MM.1S (cell line): Measurements from ENCODE around the gene TRIML1.

Experiments
- DNase-seq: peaks from one replicate; pipeline ENCODE4 v3.0.0-alpha.2; 2015
- H2AFZ ChIP-seq: fragments of 300-600 bp; sonication (generic); 2 replicates; pipeline ENCODE4 v1.6.0; 2016; ENCODE audit warnings: antibody characterized with exemption, low read length
- H3F3A ChIP-seq: fragments of 300-600 bp; sonication (generic); 2 replicates; pipeline ENCODE4 v1.6.1; 2016; ENCODE audit warnings: mild to moderate bottlenecking, antibody characterized with exemption, low read length, moderate library complexity, mixed read lengths; ENCODE audit not compliant: insufficient read depth
- H3K27ac ChIP-seq: fragments of 300-600 bp; sonication (generic); 2 replicates; pipeline ENCODE4 v1.5.1; 2016; ENCODE audit warnings: mild to moderate bottlenecking, low read length
- H3K27me3 ChIP-seq: fragments of 300-600 bp; sonication (generic); replicated peaks from 2 replicates; pipeline ENCODE4 v1.6.0; 2016; ENCODE audit warnings: low read length; ENCODE audit not compliant: insufficient read depth
- H3K36me3 ChIP-seq: fragments of 300-600 bp; sonication (generic); replicated peaks from 2 replicates; pipeline ENCODE4 v1.6.1; 2016; ENCODE audit warnings: mild to moderate bottlenecking, low read length, mixed read lengths; ENCODE audit not compliant: insufficient read depth
- H3K4me1 ChIP-seq: fragments of 300-600 bp; sonication (generic); 2 replicates; pipeline ENCODE4 v1.6.1; 2016; ENCODE audit warnings: low read length, mixed read lengths
- H3K4me2 ChIP-seq: fragments of 300-600 bp; sonication (generic); 2 replicates; pipeline ENCODE4 v1.6.0; 2016; ENCODE audit warnings: low read depth, low read length
- H3K4me3 ChIP-seq: fragments of 300-600 bp; sonication (generic); 2 replicates; pipeline ENCODE4 v1.5.1; 2016; ENCODE audit warnings: low read length, mixed read lengths
- H3K79me2 ChIP-seq: fragments of 300-600 bp; sonication (generic); 2 replicates; pipeline ENCODE4 v1.6.1; 2016; ENCODE audit warnings: mixed run types, low read length, mixed read lengths
- H3K9ac ChIP-seq: fragments of 300-600 bp; sonication (generic); 2 replicates; pipeline ENCODE4 v1.6.1; 2016; ENCODE audit warnings: low read length, mixed read lengths
- H3K9me2 ChIP-seq: fragments of 300-600 bp; sonication (generic); replicated peaks from 2 replicates; pipeline ENCODE4 v1.6.1; 2016; ENCODE audit warnings: mild to moderate bottlenecking, low read length, mixed read lengths; ENCODE audit not compliant: insufficient read depth
- H3K9me3 ChIP-seq: fragments of 300-600 bp; sonication (generic); replicated peaks from 2 replicates; pipeline ENCODE4 v1.6.1; 2016; ENCODE audit warnings: mild to moderate bottlenecking, low read length, mixed read lengths; ENCODE audit not compliant: insufficient read depth
- H4K20me1 ChIP-seq: fragments of 300-600 bp; sonication (generic); 2 replicates; pipeline ENCODE4 v1.6.1; 2016; ENCODE audit warnings: mild to moderate bottlenecking, low read length, moderate library complexity, mixed read lengths; ENCODE audit not compliant: insufficient read depth
- EZH2 ChIP-seq: fragments of 300-600 bp; sonication (generic); optimal IDR thresholded peaks from 2 replicates; pipeline ENCODE3; 2017; ENCODE audit warnings: low read depth, mild to moderate bottlenecking, antibody characterized with exemption, low read length, mixed read lengths
- EZH2phosphoT487 ChIP-seq: fragments of 300-600 bp; sonication (generic); IDR thresholded peaks from 2 replicates; pipeline ENCODE4 v1.6.1; 2018; ENCODE audit warnings: antibody characterized with exemption, low read length
- TF ChIP-seq, protein P1 (sequence below): fragments of 300-600 bp; sonication (generic); IDR thresholded peaks from 2 replicates; pipeline ENCODE4 v1.5.1; 2016; ENCODE audit warnings: antibody characterized with exemption, low read length, mixed read lengths

The TRIML1 gene

DNA sequence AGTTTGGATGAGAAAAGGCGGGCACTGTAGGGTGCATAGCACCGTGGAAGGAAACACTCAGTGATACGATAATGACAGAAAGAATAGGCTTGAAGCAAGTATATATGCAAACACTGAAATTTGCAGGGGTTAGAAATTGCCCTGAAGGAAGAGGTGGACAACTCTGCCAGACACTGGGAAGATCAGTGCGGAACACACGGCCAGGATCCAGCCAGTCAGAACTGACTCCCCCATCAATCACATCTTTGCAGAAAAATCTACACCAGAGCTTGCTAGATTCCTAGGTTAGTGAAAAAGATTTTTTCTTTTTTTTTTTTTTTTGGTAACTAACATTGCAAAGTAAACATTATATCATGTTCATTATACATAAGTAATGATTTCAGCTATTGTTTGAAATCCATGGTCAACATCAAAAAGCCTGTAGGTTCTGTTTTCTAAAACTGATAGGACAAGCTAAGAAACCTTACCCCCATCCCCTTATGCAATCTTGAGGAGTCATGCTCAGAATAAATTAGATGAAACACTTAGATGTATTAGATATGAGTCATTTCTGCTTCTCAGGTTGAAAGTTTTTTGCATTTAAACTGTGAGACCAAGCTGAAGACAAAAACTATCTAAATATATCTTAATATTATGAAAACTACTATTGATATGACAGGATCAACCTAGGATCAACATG is 38.9 kb downstream of the TRIML1 start:
- Histone ChIP-seq H3K36me3 (no peaks in the 10 kb centered on the region), H3K4me2 (no peak overlapping the region), H3K79me2 (no peaks in the 10 kb centered on the region), H4K20me1 (no peaks in the 10 kb centered on the region), H2AFZ (no peak overlapping the region), H3K9ac (no peak overlapping the region), H3K9me2 (no peaks in the 10 kb centered on the region), H3K4me1 (no peaks in the 10 kb centered on the region), H3K27me3 (no peaks in the 10 kb centered on the region), H3F3A (no peaks in the 10 kb centered on the region), H3K9me3 (no peaks in the 10 kb centered on the region), H3K4me3 (no peak overlapping the region), H3K27ac (no peak overlapping the region)
- TF ChIP-seq EZH2phosphoT487 (no peak), EZH2 (no peak)
- TF ChIP-seq, protein P1, sequence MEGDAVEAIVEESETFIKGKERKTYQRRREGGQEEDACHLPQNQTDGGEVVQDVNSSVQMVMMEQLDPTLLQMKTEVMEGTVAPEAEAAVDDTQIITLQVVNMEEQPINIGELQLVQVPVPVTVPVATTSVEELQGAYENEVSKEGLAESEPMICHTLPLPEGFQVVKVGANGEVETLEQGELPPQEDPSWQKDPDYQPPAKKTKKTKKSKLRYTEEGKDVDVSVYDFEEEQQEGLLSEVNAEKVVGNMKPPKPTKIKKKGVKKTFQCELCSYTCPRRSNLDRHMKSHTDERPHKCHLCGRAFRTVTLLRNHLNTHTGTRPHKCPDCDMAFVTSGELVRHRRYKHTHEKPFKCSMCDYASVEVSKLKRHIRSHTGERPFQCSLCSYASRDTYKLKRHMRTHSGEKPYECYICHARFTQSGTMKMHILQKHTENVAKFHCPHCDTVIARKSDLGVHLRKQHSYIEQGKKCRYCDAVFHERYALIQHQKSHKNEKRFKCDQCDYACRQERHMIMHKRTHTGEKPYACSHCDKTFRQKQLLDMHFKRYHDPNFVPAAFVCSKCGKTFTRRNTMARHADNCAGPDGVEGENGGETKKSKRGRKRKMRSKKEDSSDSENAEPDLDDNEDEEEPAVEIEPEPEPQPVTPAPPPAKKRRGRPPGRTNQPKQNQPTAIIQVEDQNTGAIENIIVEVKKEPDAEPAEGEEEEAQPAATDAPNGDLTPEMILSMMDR = no peak
- no peak for DNase-seq

DNA sequence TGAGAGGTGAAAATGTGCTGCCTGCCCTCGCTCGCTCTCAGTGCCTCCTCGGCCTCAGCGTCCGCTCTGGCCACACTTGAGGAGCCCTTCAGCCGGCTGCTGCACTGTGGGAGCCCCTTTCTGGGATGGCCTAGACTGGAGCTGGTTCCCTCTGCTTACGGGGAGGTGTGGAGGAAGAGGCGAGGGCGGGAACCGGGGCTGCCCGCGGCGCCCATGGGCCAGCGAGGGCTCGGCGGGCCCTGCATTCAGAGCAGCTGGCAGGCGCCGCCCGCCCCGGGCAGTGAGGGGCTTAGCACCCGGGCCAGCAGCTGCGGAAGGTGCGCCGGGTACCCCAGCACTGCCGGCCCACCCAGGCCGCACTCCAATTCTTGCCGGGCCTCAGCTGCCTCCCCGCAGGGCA is 39.6 kb downstream of the TRIML1 start:
- no peak overlapping the region for H3K4me3 ChIP-seq
- H3K36me3 ChIP-seq = no peaks in the 10 kb centered on the region
- DNase-seq = no peak
- no peaks in the 10 kb centered on the region for H3K9me2 ChIP-seq
- no peaks in the 10 kb centered on the region for H4K20me1 ChIP-seq
- H3K27ac ChIP-seq = no peak overlapping the region
- H3K4me1 ChIP-seq = no peaks in the 10 kb centered on the region
- no peak overlapping the region for H2AFZ ChIP-seq
- no peak for TF ChIP-seq EZH2phosphoT487
- no peak for TF ChIP-seq EZH2
- TF ChIP-seq, protein P1 = no peak
- no peak overlapping the region for H3K9ac ChIP-seq
- H3K79me2 ChIP-seq = no peaks in the 10 kb centered on the region
- no peaks in the 10 kb centered on the region for H3K27me3 ChIP-seq
- H3K9me3 ChIP-seq = no peaks in the 10 kb centered on the region
- no peak overlapping the region for H3K4me2 ChIP-seq
- no peaks in the 10 kb centered on the region for H3F3A ChIP-seq

DNA sequence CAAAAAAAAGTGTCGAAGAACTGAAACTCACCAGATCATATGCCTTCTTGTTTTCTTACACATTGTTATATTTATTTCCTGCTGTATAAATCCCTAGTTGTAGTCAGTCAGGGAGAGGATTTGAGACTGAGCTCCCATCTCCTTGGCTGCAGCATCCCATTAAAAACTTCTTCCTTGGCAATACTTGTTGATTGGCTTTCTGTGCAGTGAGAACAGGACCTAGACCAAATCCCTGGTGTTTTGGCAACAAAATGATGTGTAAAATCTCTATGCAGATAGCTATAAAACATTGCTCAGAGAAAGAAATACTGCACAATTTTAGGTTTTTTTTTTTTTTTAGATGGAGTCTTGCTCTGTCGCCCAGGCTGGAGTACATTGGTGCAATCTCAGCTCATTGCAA is 47.9 kb downstream of the TRIML1 start:
- TF ChIP-seq EZH2phosphoT487 (no peak), EZH2 (no peak)
- TF ChIP-seq, protein P1 = no peak

More for the DNA sequence above, 47.9 kb downstream of the TRIML1 start:
- H3K79me2 ChIP-seq = no peaks in the 10 kb centered on the region
- H3K9ac ChIP-seq = no peak overlapping the region
- H3K9me3 ChIP-seq = no peaks in the 10 kb centered on the region
- H2AFZ ChIP-seq = no peak overlapping the region
- H3K27ac ChIP-seq = no peak overlapping the region
- no peaks in the 10 kb centered on the region for H3K27me3 ChIP-seq
- H3K9me2 ChIP-seq = no peaks in the 10 kb centered on the region
- H3F3A ChIP-seq = no peaks in the 10 kb centered on the region
- DNase-seq = no peak
- H4K20me1 ChIP-seq = no peaks in the 10 kb centered on the region
- no peak overlapping the region for H3K4me3 ChIP-seq
- no peak overlapping the region for H3K4me2 ChIP-seq
- no peaks in the 10 kb centered on the region for H3K36me3 ChIP-seq
- H3K4me1 ChIP-seq = no peaks in the 10 kb centered on the region
